DMS153 treated with DMSO at 0.1 percent for 48 hours (cell line): ENCODE data around the gene CYRIA.

ENCODE experiments used
- DNase-seq: peaks from one replicate; lab custom pipeline; 2025; ENCODE audit not compliant: unreplicated experiment; lab: John Stamatoyannopoulos, UW

Gene CYRIA

GRCh38 chr2:16665748-16666448, at the start of gene CYRIA:
TSS of gene CYRIA (minus strand) at chr2:16665834. CDS start at chr2:16588119, 77,715 bp downstream.
- no peak for DNase-seq

- DNase-seq, result no peak
Measured at GRCh38 chr2:16713011-16713423, 47.4 kb upstream of the CYRIA start.

- no peak for DNase-seq
Measured at GRCh38 chr2:16709769-16710168, 44.1 kb upstream of the CYRIA start.

GRCh38 chr2:16708173-16708572, 42.5 kb upstream of the CYRIA start:
- DNase-seq, result no peak

- no peak for DNase-seq
Measured at GRCh38 chr2:16707014-16707623, 41.5 kb upstream of the CYRIA start.

GRCh38 chr2:16700551-16701259, 35.1 kb upstream of the CYRIA start:
- DNase-seq, result no peak

- no peak for DNase-seq
Measured at GRCh38 chr2:16693854-16694253, 28.2 kb upstream of the CYRIA start.

GRCh38 chr2:16691261-16691660, 25.6 kb upstream of the CYRIA start:
- DNase-seq, result no peak

GRCh38 chr2:16687955-16688354, 22.3 kb upstream of the CYRIA start:
- DNase-seq, result no peak

GRCh38 chr2:16687222-16687621, 21.6 kb upstream of the CYRIA start:
- DNase-seq, result no peak

GRCh38 chr2:16686641-16687040, 21.0 kb upstream of the CYRIA start:
- DNase-seq, result no peak

- DNase-seq, result no peak
Measured at GRCh38 chr2:16685340-16685715, 19.7 kb upstream of the CYRIA start.

- DNase-seq, result no peak
Measured at GRCh38 chr2:16684676-16685339, 19.2 kb upstream of the CYRIA start.

- no peak for DNase-seq
Measured at GRCh38 chr2:16683576-16683975, 17.9 kb upstream of the CYRIA start.

- no peak for DNase-seq
Measured at GRCh38 chr2:16682431-16683118, 16.9 kb upstream of the CYRIA start.

- no peak for DNase-seq
Measured at GRCh38 chr2:16680781-16681180, 15.1 kb upstream of the CYRIA start.

- DNase-seq, result no peak
Measured at GRCh38 chr2:16680304-16680703, 14.7 kb upstream of the CYRIA start.

- no peak for DNase-seq
Measured at GRCh38 chr2:16678964-16679363, 13.3 kb upstream of the CYRIA start.

GRCh38 chr2:16677875-16678274, 12.2 kb upstream of the CYRIA start:
- no peak for DNase-seq

GRCh38 chr2:16675781-16676180, 10.1 kb upstream of the CYRIA start:
- no peak for DNase-seq

- DNase-seq, result no peak
Measured at GRCh38 chr2:16674154-16674553, 8.5 kb upstream of the CYRIA start.
